DMS 273 (cell line): ENCODE data around the gene CDH4.
A peak's percentile ranks its signal among the peaks of the same experiment; 100 is the strongest.

Source experiments
- DNase-seq: peaks from one replicate; lab custom pipeline; 2025; ENCODE audit not compliant: unreplicated experiment; lab: John Stamatoyannopoulos, UW

Gene CDH4

GRCh38 chr20:61594198-61594597 lies 342.1 kb downstream of the CDH4 start:
- no peak for DNase-seq

DNA sequence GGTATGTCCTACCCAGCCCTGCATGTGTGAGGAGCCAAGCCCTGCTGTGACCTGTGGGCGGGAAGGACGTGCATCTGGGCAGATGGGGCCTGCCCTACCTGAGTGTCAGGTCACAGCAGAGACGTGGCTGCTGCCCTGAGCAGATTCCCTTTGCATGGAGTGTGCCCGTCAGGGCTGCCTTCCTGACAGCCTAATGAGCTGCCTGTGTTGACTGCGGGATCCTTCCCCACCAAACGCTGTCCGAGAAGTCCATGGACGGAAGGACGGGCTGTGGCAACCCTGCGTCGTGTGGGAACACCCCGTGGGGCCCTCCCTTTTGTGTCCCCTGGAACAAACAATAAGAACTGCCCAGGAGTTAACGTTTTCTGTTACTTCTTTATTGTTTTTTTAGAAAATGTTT lies 343.2 kb downstream of the CDH4 start:
- no peak for DNase-seq

DNA sequence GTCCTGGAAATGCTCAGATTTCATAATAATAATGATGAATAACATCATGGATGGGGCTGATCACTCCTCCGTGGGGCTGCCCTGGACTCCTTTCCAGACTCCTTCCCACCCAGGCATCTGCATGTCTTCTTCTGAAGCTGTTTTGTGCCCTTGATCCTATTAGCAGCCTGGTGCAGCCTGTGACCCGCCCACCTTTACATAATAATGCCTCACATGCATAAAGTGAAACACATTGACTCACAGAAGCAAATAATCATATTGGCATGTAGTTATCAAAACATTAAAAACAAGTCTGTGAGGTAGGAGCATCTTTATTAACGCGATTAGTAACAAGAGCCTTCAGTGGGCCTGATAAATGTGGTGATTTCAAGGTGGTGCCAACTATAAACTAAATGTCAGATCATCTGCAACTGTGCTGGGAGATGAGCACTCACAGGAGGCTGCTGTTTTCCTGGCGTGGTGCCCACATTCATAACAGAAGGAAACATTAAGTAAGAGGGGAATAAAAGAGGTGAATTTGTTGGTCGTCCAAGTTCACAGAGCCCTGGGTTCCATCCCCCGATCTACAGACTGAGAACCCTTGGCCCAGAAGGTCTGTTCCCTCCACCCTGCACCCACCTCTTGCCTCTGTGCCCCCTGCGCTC lies 344.7 kb downstream of the CDH4 start:
- peak; percentile 7 for DNase-seq

- no peak for DNase-seq
Measured at GRCh38 chr20:61597996-61598395, 345.9 kb downstream of the CDH4 start.

DNA sequence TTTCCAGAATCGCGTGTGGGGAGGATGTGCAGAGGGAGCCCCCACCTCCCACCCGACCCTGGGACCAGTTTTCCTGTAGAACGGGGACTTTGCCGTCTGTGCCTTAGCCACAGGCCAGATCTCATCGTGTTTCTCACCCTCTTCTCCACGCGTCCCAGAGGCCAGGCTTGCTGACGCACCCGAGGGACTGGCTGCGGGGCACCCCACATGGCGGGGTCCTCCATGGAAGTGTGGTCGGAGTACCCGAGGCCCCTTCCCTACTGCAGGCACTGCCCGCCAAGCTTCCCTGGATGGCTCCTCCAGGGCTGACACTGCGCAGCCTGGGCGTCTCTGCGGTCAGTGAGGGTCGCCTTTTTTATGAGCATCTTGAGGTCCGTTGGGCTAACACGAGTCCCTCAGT lies 346.5 kb downstream of the CDH4 start:
- DNase-seq: no peak

GRCh38 chr20:61599061-61599531 lies 347.0 kb downstream of the CDH4 start:
- no peak for DNase-seq

- no peak for DNase-seq
Measured at GRCh38 chr20:61599541-61599992, 347.5 kb downstream of the CDH4 start.

- no peak for DNase-seq
Measured at GRCh38 chr20:61600016-61600415, 348.0 kb downstream of the CDH4 start.

- no peak for DNase-seq
Measured at GRCh38 chr20:61601361-61601760, 349.3 kb downstream of the CDH4 start.

GRCh38 chr20:61601853-61602252 lies 349.8 kb downstream of the CDH4 start:
- DNase-seq: no peak

- no peak for DNase-seq
Measured at GRCh38 chr20:61603715-61604114, 351.7 kb downstream of the CDH4 start.

GRCh38 chr20:61604549-61604948 lies 352.5 kb downstream of the CDH4 start:
- DNase-seq: no peak

DNA sequence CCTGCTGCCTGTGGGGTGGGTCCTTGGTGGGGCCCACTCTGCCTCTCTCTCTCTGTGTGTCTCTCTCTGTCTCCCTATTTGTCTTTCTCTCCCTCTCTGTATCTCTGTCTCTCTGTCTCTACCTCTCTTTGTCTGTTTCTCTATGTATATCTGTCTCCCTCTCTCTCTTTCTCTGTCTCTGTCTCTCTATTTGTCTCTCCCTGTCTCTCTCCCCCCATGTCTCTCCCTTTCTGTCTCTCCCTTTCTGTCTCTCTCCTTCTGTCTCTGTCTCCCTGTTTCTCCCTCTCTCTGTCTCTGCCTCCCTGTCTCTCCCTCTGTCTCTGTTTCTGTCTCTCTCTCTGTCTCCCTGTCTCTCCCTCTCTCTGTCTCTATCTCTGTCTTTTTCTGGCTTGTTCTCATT lies 353.2 kb downstream of the CDH4 start:
- DNase-seq: no peak

GRCh38 chr20:61605862-61606557 lies 353.9 kb downstream of the CDH4 start:
- DNase-seq: no peak

- peak; percentile 7 for DNase-seq
Measured at GRCh38 chr20:61608275-61609085, 356.4 kb downstream of the CDH4 start.

GRCh38 chr20:61609461-61609860 lies 357.4 kb downstream of the CDH4 start:
- no peak for DNase-seq

- DNase-seq: no peak
Measured at GRCh38 chr20:61611401-61612180, 359.5 kb downstream of the CDH4 start.

DNA sequence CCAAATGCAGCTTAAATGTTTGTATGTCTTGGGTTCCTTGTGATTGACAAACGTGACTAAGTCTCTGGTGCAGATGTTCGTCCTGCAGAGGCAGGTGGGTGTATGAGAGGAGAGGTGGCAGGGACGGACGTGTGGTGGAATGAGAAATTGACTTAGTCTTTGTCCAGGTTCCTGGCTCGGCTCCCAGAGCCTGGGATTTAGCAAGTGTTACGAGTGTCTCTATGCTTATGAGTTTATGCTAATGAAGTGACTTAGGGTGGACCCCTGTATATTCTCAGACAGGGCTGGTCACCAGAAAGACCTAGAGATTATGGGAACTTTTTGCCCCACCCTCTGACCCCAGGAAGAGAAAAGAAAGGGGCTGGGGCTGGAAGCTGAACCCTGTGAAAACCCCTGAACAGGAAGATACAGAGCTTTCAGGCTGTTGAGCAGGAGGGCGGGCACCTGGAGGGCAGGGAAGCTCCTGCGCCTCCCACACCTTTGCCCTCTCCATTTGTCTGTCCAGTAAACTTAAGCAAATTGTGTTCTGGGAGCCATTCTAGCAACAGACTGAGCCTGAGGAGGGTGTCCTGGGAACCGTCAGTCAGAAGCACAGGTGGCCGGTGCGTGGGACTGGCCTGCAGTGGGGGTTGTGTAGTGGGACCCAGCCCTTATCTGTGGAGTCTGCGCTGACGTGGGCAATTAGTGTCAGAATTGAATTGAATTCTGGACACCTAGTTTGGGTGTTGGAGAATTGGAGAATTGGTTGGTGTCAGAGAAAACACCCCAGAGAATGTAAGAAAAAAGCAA lies 362.1 kb downstream of the CDH4 start:
- DNase-seq: no peak

GRCh38 chr20:61614706-61615100 lies 362.6 kb downstream of the CDH4 start:
- DNase-seq: no peak

- DNase-seq: no peak
Measured at GRCh38 chr20:61615806-61616205, 363.7 kb downstream of the CDH4 start.
